Measurements from ENCODE around the gene NR2F2.
"Not testable (repeated sequence)": the region's sequence is repeated elsewhere in the genome, so short reads cannot be mapped to it uniquely, and the experiment has no call there.

The NR2F2 gene

DNA sequence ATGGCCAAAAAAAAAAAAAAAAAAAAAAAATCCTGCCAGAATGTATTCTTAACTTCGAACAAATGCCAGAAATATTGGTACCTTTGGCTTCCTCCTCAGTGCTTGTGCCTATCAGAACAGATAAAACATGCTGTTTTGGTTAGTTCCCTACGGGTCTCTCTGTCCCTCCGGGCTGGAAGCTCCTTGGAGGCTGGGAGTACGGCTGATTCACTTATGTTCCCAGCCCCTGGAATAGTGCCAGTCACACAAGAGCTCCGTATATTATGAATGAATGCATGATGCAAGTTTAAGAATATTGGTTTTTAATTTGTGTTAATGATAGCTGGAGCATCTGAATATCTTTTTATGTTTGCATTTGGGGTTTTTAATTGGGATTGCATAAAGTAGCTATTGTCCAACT is 44.0 kb downstream of the NR2F2 start:
- DNase-seq, result no peak

GRCh38 chr15:96379592-96379991 is 49.1 kb downstream of the NR2F2 start:
- DNase-seq, result not testable (repeated sequence)

- no peak for DNase-seq
These were observed 51.0 kb downstream of the NR2F2 start for GRCh38 chr15:96381463-96381862.

GRCh38 chr15:96385195-96385594 is 54.7 kb downstream of the NR2F2 start:
- no peak for DNase-seq

DNA sequence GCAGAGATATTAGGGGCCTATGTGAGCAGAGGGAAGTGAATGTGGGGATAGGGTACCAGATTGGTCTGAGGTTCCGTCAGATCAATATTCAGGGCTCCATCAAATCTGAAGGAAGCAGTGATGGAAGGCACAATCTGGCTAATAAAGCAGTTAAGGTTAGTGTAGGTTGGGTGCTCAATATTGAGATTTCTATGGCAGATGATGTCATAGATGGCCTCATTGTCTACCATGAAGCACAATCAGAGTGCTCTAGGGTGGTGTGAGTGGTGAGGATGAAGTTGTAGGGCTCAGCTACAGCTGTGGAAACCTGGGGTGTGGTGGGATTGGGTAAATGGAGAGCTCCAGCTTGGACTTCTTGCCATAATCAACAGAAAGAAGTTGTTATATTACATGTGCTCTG is 58.2 kb downstream of the NR2F2 start:
- DNase-seq, result no peak

All from NCI-H774 (cell line).